NT2/D1 (cell line): ENCODE results near the gene RSAD1.

ENCODE experiments used
- DNase-seq: peaks from one replicate; pipeline ENCODE4 v3.0.0-alpha.2; 2011; ENCODE audit warnings: low read depth, low spot score
- H3K27me3 ChIP-seq: 2 replicates; pipeline ENCODE4 v1.6.0; 2011; ENCODE audit warnings: mild to moderate bottlenecking; ENCODE audit not compliant: insufficient read length, insufficient read depth
- H3K36me3 ChIP-seq: 2 replicates; pipeline ENCODE4 v1.6.1; 2011; ENCODE audit warnings: mild to moderate bottlenecking, low read length, mixed read lengths; ENCODE audit not compliant: insufficient read depth, insufficient read length
- H3K4me1 ChIP-seq: 2 replicates; pipeline ENCODE4 v1.5.1; 2011; ENCODE audit not compliant: insufficient read depth, insufficient read length
- H3K4me3 ChIP-seq: 2 replicates; pipeline ENCODE4 v1.5.1; 2011; ENCODE audit warnings: low read depth; ENCODE audit not compliant: insufficient read length
- H3K9ac ChIP-seq: 2 replicates; pipeline ENCODE4 v1.6.0; 2011; ENCODE audit warnings: low read depth; ENCODE audit not compliant: insufficient read length
- H3K9me3 ChIP-seq: 2 replicates; pipeline ENCODE4 v1.5.1; 2011; ENCODE audit warnings: mild to moderate bottlenecking, low read length; ENCODE audit not compliant: insufficient read depth
- SUZ12 ChIP-seq: IDR thresholded peaks from 2 replicates; pipeline ENCODE4 v1.6.1; 2011; ENCODE audit not compliant: insufficient read length, insufficient read depth; ENCODE audit errors: extremely low read depth
- YY1 ChIP-seq: IDR thresholded peaks from 2 replicates; pipeline ENCODE4 v1.6.1; 2011; ENCODE audit not compliant: insufficient read length, insufficient read depth
- ZNF274 ChIP-seq: IDR thresholded peaks from 2 replicates; pipeline ENCODE4 v1.6.1; 2011; ENCODE audit warnings: mild to moderate bottlenecking, low read depth, low read length

RSAD1 gene

GRCh38 chr17:50511058-50511457, 32.4 kb downstream of the RSAD1 start:
- no peak overlapping the region for H3K4me3 ChIP-seq
- no peak for TF ChIP-seq SUZ12
- TF ChIP-seq ZNF274 = no peak
- no peak for TF ChIP-seq YY1
- no peak overlapping the region for H3K9ac ChIP-seq
- H3K27me3 ChIP-seq = peaks cover 5% of the 10 kb centered on the region
- no peaks in the 10 kb centered on the region for H3K36me3 ChIP-seq
- no peak for DNase-seq
- H3K9me3 ChIP-seq = no peaks in the 10 kb centered on the region
- H3K4me1 ChIP-seq = peaks cover 12% of the 10 kb centered on the region

GRCh38 chr17:50513495-50513894, 34.8 kb downstream of the RSAD1 start:
- H3K27me3 ChIP-seq = peaks cover 4% of the 10 kb centered on the region

DNA sequence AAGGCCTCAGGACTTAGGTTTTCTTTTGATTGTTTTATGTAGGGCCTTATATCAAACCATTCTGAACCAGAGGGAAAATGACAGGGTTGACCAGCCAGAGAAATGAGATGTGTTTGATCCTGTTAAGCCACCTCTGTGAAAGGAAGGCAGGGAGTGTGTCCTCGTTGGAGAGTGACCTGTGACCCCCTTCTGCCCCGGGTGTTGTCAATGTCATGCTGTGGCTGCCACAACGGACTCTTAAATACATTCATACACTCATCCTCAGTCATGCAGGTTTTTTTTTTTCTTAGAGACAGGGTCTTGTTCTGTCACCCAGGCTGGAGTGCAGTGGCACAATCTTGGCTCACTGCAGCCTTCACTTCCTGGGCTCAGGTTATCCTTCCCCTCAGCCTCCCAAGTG, 35.7 kb downstream of the RSAD1 start:
- H3K9me3 ChIP-seq = no peaks in the 10 kb centered on the region
- DNase-seq = no peak
- TF ChIP-seq YY1 (no peak), ZNF274 (no peak), SUZ12 (no peak)
- H3K36me3 ChIP-seq = no peaks in the 10 kb centered on the region
- H3K9ac ChIP-seq = no peak overlapping the region
- peaks cover 12% of the 10 kb centered on the region for H3K4me1 ChIP-seq
- no peak overlapping the region for H3K4me3 ChIP-seq
- no peaks in the 10 kb centered on the region for H3K27me3 ChIP-seq

More at GRCh38 chr17:50513495-50513894, 34.8 kb downstream of the RSAD1 start:
- no peaks in the 10 kb centered on the region for H3K36me3 ChIP-seq
- DNase-seq = no peak
- H3K4me3 ChIP-seq = no peak overlapping the region
- no peaks in the 10 kb centered on the region for H3K9me3 ChIP-seq
- no peak for TF ChIP-seq YY1
- no peak for TF ChIP-seq ZNF274
- no peak for TF ChIP-seq SUZ12
- no peak overlapping the region for H3K9ac ChIP-seq
- H3K4me1 ChIP-seq = peaks cover 17% of the 10 kb centered on the region

DNA sequence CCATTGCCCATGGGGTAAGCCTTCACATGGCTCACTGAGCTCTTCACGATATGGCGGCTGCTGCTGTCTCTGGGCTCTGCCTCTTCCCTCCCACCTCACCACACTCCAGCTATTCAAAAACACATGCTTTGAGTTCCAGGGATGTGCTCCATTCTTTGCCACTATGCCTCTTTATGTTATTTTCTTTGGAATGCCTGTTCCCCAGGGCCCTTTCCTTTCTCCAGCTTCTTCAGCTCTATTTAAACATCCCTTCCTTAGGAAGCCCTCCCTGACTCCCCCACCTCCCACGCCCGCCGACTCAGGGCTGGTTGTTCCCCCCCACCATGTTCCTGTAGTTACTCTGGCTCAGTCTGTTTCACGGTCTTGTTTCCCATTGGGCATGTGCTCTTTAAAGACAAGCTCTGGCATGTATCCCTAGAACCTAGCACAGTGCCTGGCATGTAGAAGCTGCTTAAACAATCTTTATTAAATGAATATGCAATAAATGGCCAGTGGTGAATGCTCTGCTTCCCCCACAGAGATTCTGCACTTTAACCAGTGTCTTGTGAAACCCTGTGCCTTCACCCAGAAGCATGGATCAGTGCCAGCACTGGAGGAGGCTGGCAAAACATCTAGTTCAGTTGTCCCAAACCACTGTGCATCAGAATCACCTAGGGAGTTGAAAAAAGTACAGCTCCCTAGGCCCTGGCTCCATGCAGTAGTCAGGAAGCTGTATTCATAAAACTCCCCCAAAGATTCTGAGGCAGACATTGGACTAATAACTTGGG, 36.5 kb downstream of the RSAD1 start:
- Histone ChIP-seq H3K4me3 (no peak overlapping the region), H3K4me1 (peaks cover 12% of the 10 kb centered on the region), H3K27me3 (no peaks in the 10 kb centered on the region), H3K36me3 (no peaks in the 10 kb centered on the region), H3K9me3 (no peaks in the 10 kb centered on the region), H3K9ac (no peak overlapping the region)
- DNase-seq = peak; percentile 28
- TF ChIP-seq YY1 (no peak), SUZ12 (no peak), ZNF274 (no peak)

GRCh38 chr17:50517011-50517410, 38.4 kb downstream of the RSAD1 start:
- Histone ChIP-seq H3K4me3 (no peak overlapping the region), H3K4me1 (peaks cover 8% of the 10 kb centered on the region), H3K9me3 (no peaks in the 10 kb centered on the region), H3K36me3 (no peaks in the 10 kb centered on the region), H3K9ac (no peak overlapping the region), H3K27me3 (no peaks in the 10 kb centered on the region)
- no peak for TF ChIP-seq SUZ12
- no peak for TF ChIP-seq YY1
- no peak for TF ChIP-seq ZNF274
- no peak for DNase-seq

- Histone ChIP-seq H3K27me3 (no peaks in the 10 kb centered on the region), H3K4me3 (no peak overlapping the region), H3K9ac (no peak overlapping the region), H3K9me3 (no peaks in the 10 kb centered on the region), H3K4me1 (peaks cover 8% of the 10 kb centered on the region), H3K36me3 (no peaks in the 10 kb centered on the region)
- no peak for DNase-seq
- no peak for TF ChIP-seq SUZ12
- TF ChIP-seq ZNF274 = no peak
- no peak for TF ChIP-seq YY1
Measured at GRCh38 chr17:50517504-50518383, 39.1 kb downstream of the RSAD1 start.
